ENCODE data around the gene TBATA.

DNA sequence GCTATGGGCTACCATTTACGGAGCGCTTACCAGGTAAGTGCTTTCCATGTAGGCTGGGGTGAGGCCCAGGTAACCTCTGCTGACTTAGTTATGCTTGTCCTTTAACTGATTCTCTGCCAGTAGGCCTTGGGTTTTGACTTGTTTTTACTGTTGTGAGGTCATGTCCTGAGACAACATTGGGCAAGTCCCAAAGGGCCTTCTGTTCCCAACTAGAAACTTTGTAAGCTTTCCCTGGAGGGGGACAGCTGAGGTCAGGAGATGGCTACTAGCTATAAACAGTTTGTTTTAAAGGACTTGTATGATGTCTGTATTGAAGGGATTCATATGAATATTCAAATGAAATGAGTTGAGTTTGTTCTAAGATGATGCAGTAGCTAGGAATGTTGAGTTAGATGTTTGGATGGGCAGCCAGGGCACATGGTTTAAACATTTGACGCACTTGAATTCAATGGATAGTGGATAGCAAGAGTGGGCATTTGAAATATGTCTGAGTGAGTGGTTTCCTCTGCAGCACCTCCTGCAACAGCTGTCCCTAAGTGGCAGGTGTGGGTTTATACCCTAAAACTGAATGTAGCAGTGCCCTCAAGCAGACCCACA, 20.5 kb upstream of the TBATA start:
- TF ChIP-seq EZH2 (IDR thresholded peaks at IDR 0.05) (no peak), POLR2AphosphoS5 (IDR thresholded peaks at IDR 0.05; ENCODE audit: borderline replicate concordance, low read depth, low read length) (no peak), FOXP2 (optimal IDR thresholded peaks at IDR 0.05; ENCODE audit: control extremely low read depth, extremely low read length, insufficient read depth) (no peak)
